ENCODE measurements around the gene SNX25. TPM values are rescaled to one million over a fixed set of nuclear protein-coding genes. Genes with fewer than 3 reads are reported as not detected.

SNX25 gene
- polyA plus RNA-seq, 1 donor (not counting 4 experiments of a cell fraction or from before 2014, with no cell fraction given), result 5.0 TPM

DNA sequence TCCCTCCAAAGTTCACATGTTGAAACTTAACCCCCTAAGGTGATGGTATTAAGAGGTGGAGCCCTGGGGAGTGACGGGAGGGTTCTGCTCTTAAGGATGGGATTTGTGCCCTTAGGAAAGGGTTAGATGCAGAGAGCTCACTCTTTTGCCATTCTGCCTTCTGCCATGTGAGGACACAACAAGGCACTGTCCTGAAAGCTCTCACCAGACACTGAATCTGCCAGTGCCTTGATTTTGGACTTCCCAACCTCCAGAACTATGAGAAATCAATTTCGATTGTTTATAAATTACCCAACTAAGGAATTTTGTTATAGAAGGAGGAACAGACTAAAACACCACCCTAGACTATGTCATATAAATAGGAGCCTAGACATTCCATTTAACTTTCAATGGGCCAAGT lies 174.7 kb downstream of the SNX25 start:
- H3K9me1 ChIP-seq (ENCODE audit: control insufficient read depth, extremely low read depth, insufficient read depth, low read length), result no peaks in the 10 kb centered on the region
- H3K27me3 ChIP-seq (ENCODE audit: control insufficient read depth, extremely low read depth, insufficient read depth, low read length), result no peaks in the 10 kb centered on the region
- dilution Hi-C loops (cut with MboI; ENCODE audit: extremely low pct_ligation_motif_present, low sequenced_read_pairs), result no loop called here
- no peak overlapping the region for H3K9ac ChIP-seq (ENCODE audit: control insufficient read depth, extremely low read depth, insufficient read depth, low read length)
- H2AFZ ChIP-seq (ENCODE audit: control insufficient read depth, low read length), result no peak overlapping the region
- no peak for TF ChIP-seq EZH2 (IDR thresholded peaks at IDR 0.05; ENCODE audit: low read length)
- TF ChIP-seq, protein P1, sequence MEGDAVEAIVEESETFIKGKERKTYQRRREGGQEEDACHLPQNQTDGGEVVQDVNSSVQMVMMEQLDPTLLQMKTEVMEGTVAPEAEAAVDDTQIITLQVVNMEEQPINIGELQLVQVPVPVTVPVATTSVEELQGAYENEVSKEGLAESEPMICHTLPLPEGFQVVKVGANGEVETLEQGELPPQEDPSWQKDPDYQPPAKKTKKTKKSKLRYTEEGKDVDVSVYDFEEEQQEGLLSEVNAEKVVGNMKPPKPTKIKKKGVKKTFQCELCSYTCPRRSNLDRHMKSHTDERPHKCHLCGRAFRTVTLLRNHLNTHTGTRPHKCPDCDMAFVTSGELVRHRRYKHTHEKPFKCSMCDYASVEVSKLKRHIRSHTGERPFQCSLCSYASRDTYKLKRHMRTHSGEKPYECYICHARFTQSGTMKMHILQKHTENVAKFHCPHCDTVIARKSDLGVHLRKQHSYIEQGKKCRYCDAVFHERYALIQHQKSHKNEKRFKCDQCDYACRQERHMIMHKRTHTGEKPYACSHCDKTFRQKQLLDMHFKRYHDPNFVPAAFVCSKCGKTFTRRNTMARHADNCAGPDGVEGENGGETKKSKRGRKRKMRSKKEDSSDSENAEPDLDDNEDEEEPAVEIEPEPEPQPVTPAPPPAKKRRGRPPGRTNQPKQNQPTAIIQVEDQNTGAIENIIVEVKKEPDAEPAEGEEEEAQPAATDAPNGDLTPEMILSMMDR (optimal IDR thresholded peaks at IDR 0.05 in 1 of 3, IDR thresholded peaks at IDR 0.05 in 1 of 3, conservative IDR thresholded peaks at IDR 0.05 in 1 of 3; ENCODE audit: extremely low read depth in 1 of 3, insufficient read depth in 2 of 3, low read length in 3 of 3), result no peak
- no peaks in the 10 kb centered on the region for H4K20me1 ChIP-seq (ENCODE audit: control insufficient read depth, extremely low read depth, insufficient read depth, low read length)
- no peaks in the 10 kb centered on the region for H3K79me2 ChIP-seq (ENCODE audit: control insufficient read depth, insufficient read depth, low read length)
- H3K27ac ChIP-seq (ENCODE audit: control insufficient read depth, insufficient read depth, low read length), result no peak overlapping the region
- no peak overlapping the region for H3K4me3 ChIP-seq (ENCODE audit: control insufficient read depth in 2 of 3, extremely low read depth in 1 of 3, insufficient read depth in 2 of 3, low read depth in 1 of 3, low read length in 3 of 3)
- H3K4me1 ChIP-seq (ENCODE audit: control insufficient read depth, extremely low read depth, insufficient read depth, low read length), result peaks cover 11% of the 10 kb centered on the region
- no peaks in the 10 kb centered on the region for H3K9me3 ChIP-seq (ENCODE audit: control insufficient read depth, low read depth, low read length)
- DNase-seq (ENCODE audit: low read depth, low spot score), result no peak
- no peaks in the 10 kb centered on the region for H3K36me3 ChIP-seq (ENCODE audit: control insufficient read depth in 2 of 2, extremely low read depth in 1 of 2, insufficient read depth in 2 of 2, low read length in 2 of 2)
- no peak for FAIRE-seq
- no peak overlapping the region for H3K4me2 ChIP-seq (ENCODE audit: control insufficient read depth, extremely low read depth, insufficient read depth, low read depth, low read length)

DNA sequence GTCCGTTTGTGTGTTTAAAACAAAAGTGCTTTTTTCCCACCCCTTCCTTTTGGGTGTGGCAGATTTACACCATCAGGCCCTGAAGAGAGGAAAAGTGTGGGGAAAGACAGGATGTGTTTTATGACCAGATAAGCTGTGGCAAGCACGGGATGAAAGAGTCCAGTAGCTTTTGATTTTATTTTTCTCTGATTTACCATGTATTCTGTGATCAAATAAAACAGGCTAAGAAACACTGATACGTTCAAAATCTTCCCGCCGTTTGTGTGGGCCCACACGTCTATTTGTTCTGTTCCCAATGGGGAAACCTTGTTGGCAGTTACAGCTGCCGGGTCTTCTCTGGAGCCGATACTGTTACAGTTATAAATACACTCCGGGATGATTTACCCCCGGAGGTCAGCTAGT lies 175.5 kb downstream of the SNX25 start:
- Histone ChIP-seq H3K36me3 (ENCODE audit: control insufficient read depth in 2 of 2, extremely low read depth in 1 of 2, insufficient read depth in 2 of 2, low read length in 2 of 2) (no peaks in the 10 kb centered on the region), H3K4me2 (ENCODE audit: control insufficient read depth, extremely low read depth, insufficient read depth, low read depth, low read length) (no peak overlapping the region), H3K27ac (ENCODE audit: control insufficient read depth, insufficient read depth, low read length) (no peak overlapping the region), H3K27me3 (ENCODE audit: control insufficient read depth, extremely low read depth, insufficient read depth, low read length) (no peaks in the 10 kb centered on the region), H3K9ac (ENCODE audit: control insufficient read depth, extremely low read depth, insufficient read depth, low read length) (no peak overlapping the region), H3K9me1 (ENCODE audit: control insufficient read depth, extremely low read depth, insufficient read depth, low read length) (no peaks in the 10 kb centered on the region), H3K4me3 (ENCODE audit: control insufficient read depth in 2 of 3, extremely low read depth in 1 of 3, insufficient read depth in 2 of 3, low read depth in 1 of 3, low read length in 3 of 3) (no peak overlapping the region), H3K79me2 (ENCODE audit: control insufficient read depth, insufficient read depth, low read length) (no peaks in the 10 kb centered on the region), H2AFZ (ENCODE audit: control insufficient read depth, low read length) (no peak overlapping the region), H3K4me1 (ENCODE audit: control insufficient read depth, extremely low read depth, insufficient read depth, low read length) (peaks cover 11% of the 10 kb centered on the region), H3K9me3 (ENCODE audit: control insufficient read depth, low read depth, low read length) (no peaks in the 10 kb centered on the region), H4K20me1 (ENCODE audit: control insufficient read depth, extremely low read depth, insufficient read depth, low read length) (no peaks in the 10 kb centered on the region)
- no peak for FAIRE-seq
- no peak for DNase-seq (ENCODE audit: low read depth, low spot score)
- dilution Hi-C loops (cut with MboI; ENCODE audit: extremely low pct_ligation_motif_present, low sequenced_read_pairs), result no loop called here
- TF ChIP-seq EZH2 (IDR thresholded peaks at IDR 0.05; ENCODE audit: low read length), result no peak
- TF ChIP-seq, protein P1 (optimal IDR thresholded peaks at IDR 0.05 in 1 of 3, IDR thresholded peaks at IDR 0.05 in 1 of 3, conservative IDR thresholded peaks at IDR 0.05 in 1 of 3; ENCODE audit: extremely low read depth in 1 of 3, insufficient read depth in 2 of 3, low read length in 3 of 3), result no peak
